ENCODE measurements around the gene HABP4. TPM values are rescaled to one million over a fixed set of nuclear protein-coding genes. Genes with fewer than 3 reads are reported as not detected.

Gene HABP4
- total and polyA plus RNA-seq, 9 of the 15 experiments (the other 6 are each of a cell fraction or from before 2014, with no cell fraction given): 0.38 to 2.4 (median 1.9) TPM

- peak; percentile 99 for TF ChIP-seq ZNF197 (CRISPR knock-in tag; IDR thresholded peaks at IDR 0.05; ENCODE audit: low read depth)
- peak; percentile 92 for TF ChIP-seq ETV1 (tag; conservative IDR thresholded peaks at IDR 0.05; ENCODE audit: low read depth)
- no peak for TF ChIP-seq RBM15 (IDR thresholded peaks at IDR 0.05; ENCODE audit: insufficient read depth, low read length)
- TF ChIP-seq LARP7 (IDR thresholded peaks at IDR 0.05): no peak
- peak; percentile 98 for TF ChIP-seq GTF2A2 (tag; IDR thresholded peaks at IDR 0.05)
- no peak for TF ChIP-seq PRDM10 (IDR thresholded peaks at IDR 0.05; ENCODE audit: partially characterized antibody)
- TF ChIP-seq THAP12 (CRISPR knock-in tag; IDR thresholded peaks at IDR 0.05): no peak
- no peak for TF ChIP-seq ZNF277 (CRISPR knock-in tag; IDR thresholded peaks at IDR 0.05; ENCODE audit: borderline replicate concordance)
- TF ChIP-seq HES1 (IDR thresholded peaks at IDR 0.05; ENCODE audit: low read depth): no peak
- no peak for TF ChIP-seq RFX5 (IDR thresholded peaks at IDR 0.05; ENCODE audit: low read depth, low read length)
- TF ChIP-seq MEF2A (IDR thresholded peaks at IDR 0.05; ENCODE audit: control insufficient read depth, low read depth, low read length): no peak
- TF ChIP-seq ZNF347 (CRISPR knock-in tag; IDR thresholded peaks at IDR 0.05; ENCODE audit: low read depth): peak; percentile 98
- peak; percentile 97 for TF ChIP-seq KLF13 (tag; IDR thresholded peaks at IDR 0.05; ENCODE audit: borderline replicate concordance, low read depth)
- no peak for TF ChIP-seq CCNT2 (IDR thresholded peaks at IDR 0.05; ENCODE audit: borderline replicate concordance, extremely low read depth, insufficient read length, low read depth, low read length)
- no peak for TF ChIP-seq MNT (conservative IDR thresholded peaks at IDR 0.05)
Observed at GRCh38 chr9:96420468-96421219, 29.3 kb upstream of the HABP4 start (continued).
